H1 (cell line): ENCODE data around the gene DTWD2. TPM values are rescaled to one million over a fixed set of nuclear protein-coding genes. Genes with fewer than 3 reads are reported as not detected.

Experiments used
- CTCF ChIA-PET: fragments of 300-600 bp; sonication (Branson Sonifier 250); formaldehyde crosslinking; loops from one replicate; lab custom pipeline; 2021; ENCODE audit not compliant: partially characterized antibody; lab: Charles Lee
- POLR2A ChIA-PET: fragments of 300-600 bp; sonication (Branson Sonifier 250); formaldehyde crosslinking; loops from one replicate; lab custom pipeline; 2021; ENCODE audit warnings: inconsistent platforms; ENCODE audit not compliant: partially characterized antibody; lab: Charles Lee
- DNase-seq, 2 experiments: peaks; one replicate each; pipeline versions ENCODE4 v3.0.0 to v3.0.0-alpha.2; 2010 to 2022; ENCODE audit warnings: low spot score in 2 of 2, low read depth in 1 of 2, mixed read lengths in 1 of 2
- FAIRE-seq: peaks from 2 replicates; lab custom pipeline; 2011; peaks lifted over from hg19 to GRCh38; lab: Jason Lieb, UNC
- H2AFZ ChIP-seq: 2 replicates; pipeline ENCODE4 v1.8.1; 2012; ENCODE audit warnings: low read length, inconsistent platforms
- H2AK5ac ChIP-seq: 2 replicates; pipeline ENCODE4 v1.6.1; 2013; ENCODE audit warnings: low read depth, low read length
- H2BK120ac ChIP-seq: replicated peaks from 2 replicates; pipeline ENCODE3; 2013; ENCODE audit warnings: low read depth, low read length, inconsistent platforms
- H2BK12ac ChIP-seq: 2 replicates; pipeline ENCODE4 v1.6.1; 2013; ENCODE audit warnings: low read depth, low read length
- H2BK15ac ChIP-seq: 2 replicates; pipeline ENCODE4 v1.6.1; 2013; ENCODE audit warnings: low read length
- H2BK20ac ChIP-seq: 2 replicates; pipeline ENCODE4 v1.6.1; 2013; ENCODE audit warnings: low read length
- H2BK5ac ChIP-seq: 2 replicates; pipeline ENCODE4 v1.6.1; 2013; ENCODE audit warnings: low read depth, low read length
- H3K14ac ChIP-seq: 2 replicates; pipeline ENCODE4 v1.6.1; 2013; ENCODE audit warnings: inconsistent platforms; ENCODE audit not compliant: insufficient read length
- H3K18ac ChIP-seq: 2 replicates; pipeline ENCODE4 v1.6.1; 2013; ENCODE audit warnings: low read length; ENCODE audit errors: extremely low read depth
- H3K23ac ChIP-seq: 2 replicates; pipeline ENCODE4 v1.6.1; 2013; ENCODE audit warnings: inconsistent platforms; ENCODE audit not compliant: insufficient read length
- H3K23me2 ChIP-seq: 2 replicates; pipeline ENCODE4 v1.6.1; 2013; ENCODE audit warnings: low read depth, low read length
- H3K27ac ChIP-seq: 2 replicates; pipeline ENCODE4 v1.6.1; 2011; ENCODE audit warnings: low read depth, low read length, inconsistent platforms
- H3K27me3 ChIP-seq, 4 experiments: replicated peaks in 1 of 4; 1 replicate in 1 of 4; 2 replicates in 3 of 4; pipeline versions ENCODE4 v1.6.1 to v1.8.1; 2011 to 2013; ENCODE audit warnings: low read length in 3 of 4, mild to moderate bottlenecking in 3 of 4, inconsistent platforms in 2 of 4, mixed read lengths in 2 of 4, moderate library complexity in 1 of 4; ENCODE audit not compliant: control insufficient read depth in 3 of 4, insufficient read depth in 3 of 4; ENCODE audit errors: extremely low read depth in 1 of 4
- H3K36me3 ChIP-seq, 4 experiments: 2 replicates each; pipeline versions ENCODE4 v1.6.1 to v1.8.1; 2011 to 2013; ENCODE audit warnings: mild to moderate bottlenecking in 4 of 4, low read length in 3 of 4, moderate library complexity in 2 of 4, control low read depth in 1 of 4, inconsistent platforms in 1 of 4; ENCODE audit not compliant: insufficient read depth in 4 of 4, control insufficient read depth in 2 of 4
- H3K4ac ChIP-seq: replicated peaks from 2 replicates; pipeline ENCODE3; 2013; ENCODE audit warnings: low read length, low read depth, mixed read lengths, inconsistent platforms; ENCODE audit not compliant: insufficient read length
- H3K4me1 ChIP-seq, 4 experiments: replicated peaks in 1 of 4; 1 replicate in 1 of 4; 2 replicates in 3 of 4; pipeline versions ENCODE4 v1.6.1 to v1.8.1; 2011 to 2013; ENCODE audit warnings: low read length in 3 of 4, inconsistent platforms in 2 of 4, mixed read lengths in 1 of 4; ENCODE audit not compliant: insufficient read depth in 4 of 4, control insufficient read depth in 3 of 4
- H3K4me2 ChIP-seq, 2 experiments: 2 replicates each; pipeline versions ENCODE4 v1.6.1 to v1.8.1; 2011 to 2013; ENCODE audit warnings: low read depth in 2 of 2, low read length in 2 of 2, control low read depth in 1 of 2, inconsistent platforms in 1 of 2, mild to moderate bottlenecking in 1 of 2; ENCODE audit not compliant: insufficient read depth in 1 of 2
- H3K4me3 ChIP-seq, 4 experiments: fragments of 200-600, 300-600 bp in 1 of 4; sonication (generic), shearing (Covaris generic), sonication (Bioruptor Twin) in 1 of 4; 2 replicates each; pipeline versions ENCODE4 v1.5.1 to v1.8.1; 2011 to 2016; ENCODE audit warnings: low read length in 4 of 4, low read depth in 3 of 4, control low read depth in 2 of 4, inconsistent platforms in 2 of 4, mild to moderate bottlenecking in 2 of 4, mixed read lengths in 1 of 4, moderate library complexity in 1 of 4; ENCODE audit not compliant: insufficient read depth in 2 of 4; ENCODE audit errors: extremely low read depth in 1 of 4
- H3K56ac ChIP-seq: replicated peaks from 2 replicates; pipeline ENCODE3; 2013; ENCODE audit warnings: low read depth, mild to moderate bottlenecking, mixed read lengths, low read length, inconsistent platforms; ENCODE audit not compliant: insufficient read length
- H3K79me1 ChIP-seq: 2 replicates; pipeline ENCODE4 v1.6.1; 2013; ENCODE audit warnings: low read depth, low read length, control low read depth
- H3K79me2 ChIP-seq, 2 experiments: 2 replicates each; pipeline versions ENCODE4 v1.6.1 to v1.8.1; 2012 to 2013; ENCODE audit warnings: low read length in 2 of 2, mild to moderate bottlenecking in 2 of 2, inconsistent platforms in 1 of 2; ENCODE audit not compliant: insufficient read depth in 2 of 2, control insufficient read depth in 1 of 2
- H3K9ac ChIP-seq, 4 experiments: replicated peaks in 1 of 4; 1 replicate in 1 of 4; 2 replicates in 3 of 4; pipeline versions ENCODE4 v1.6.1 to v1.8.1; 2011 to 2013; ENCODE audit warnings: low read depth in 3 of 4, low read length in 3 of 4, control low read depth in 2 of 4, mild to moderate bottlenecking in 2 of 4, moderate library complexity in 2 of 4, inconsistent platforms in 1 of 4; ENCODE audit errors: extremely low read depth in 1 of 4
- H3K9me3 ChIP-seq, 2 experiments: 2 replicates each; pipeline versions ENCODE4 v1.6.1 to v1.8.1; 2012 to 2013; ENCODE audit warnings: mild to moderate bottlenecking in 2 of 2, moderate library complexity in 2 of 2, control low read depth in 1 of 2, inconsistent platforms in 1 of 2, low read depth in 1 of 2, low read length in 1 of 2, mixed read lengths in 1 of 2; ENCODE audit not compliant: insufficient read depth in 2 of 2
- H4K20me1 ChIP-seq, 2 experiments: replicated peaks in 1 of 2; 2 replicates each; pipeline versions ENCODE3 to v1.8.1; 2011 to 2013; ENCODE audit warnings: inconsistent platforms in 2 of 2, low read length in 2 of 2, mild to moderate bottlenecking in 1 of 2; ENCODE audit not compliant: insufficient read depth in 2 of 2, control insufficient read depth in 1 of 2
- H4K5ac ChIP-seq: 2 replicates; pipeline ENCODE4 v1.6.1; 2013; ENCODE audit warnings: low read length, low read depth, mixed read lengths, inconsistent platforms; ENCODE audit not compliant: insufficient read length
- H4K8ac ChIP-seq: 2 replicates; pipeline ENCODE4 v1.8.0; 2013; ENCODE audit warnings: mild to moderate bottlenecking, moderate library complexity, low read length, inconsistent platforms; ENCODE audit not compliant: insufficient read depth; ENCODE audit errors: extremely low read depth
- H4K91ac ChIP-seq: replicated peaks from 2 replicates; pipeline ENCODE3; 2013; ENCODE audit warnings: low read length, mixed read lengths, inconsistent platforms; ENCODE audit not compliant: insufficient read length
- CTCF ChIP-seq, 3 experiments: IDR thresholded peaks; 1 replicate in 2 of 3; 2 replicates in 1 of 3; pipeline versions ENCODE4 v1.5.1 to v1.6.1; 2011; ENCODE audit warnings: low read length in 3 of 3, mild to moderate bottlenecking in 3 of 3, inconsistent platforms in 2 of 3, low read depth in 1 of 3, moderate library complexity in 1 of 3; ENCODE audit not compliant: insufficient read depth in 1 of 3; ENCODE audit errors: control extremely low read depth in 1 of 3
- RAD21 ChIP-seq, 2 experiments: IDR thresholded peaks in 1 of 2; conservative IDR thresholded peaks in 1 of 2; 2 replicates each; pipeline ENCODE4 v1.6.1; 2011; ENCODE audit warnings: low read depth in 2 of 2, low read length in 2 of 2, improper control_type of control experiment in 1 of 2, inconsistent platforms in 1 of 2, mild to moderate bottlenecking in 1 of 2, moderate library complexity in 1 of 2
- SIX5 ChIP-seq: IDR thresholded peaks from 2 replicates; pipeline ENCODE4 v1.6.1; 2011; ENCODE audit warnings: mild to moderate bottlenecking, low read depth, low read length
- TBP ChIP-seq: IDR thresholded peaks from 2 replicates; pipeline ENCODE4 v1.6.1; 2011; ENCODE audit warnings: low read depth, low read length, improper control_type of control experiment
- ZNF274 ChIP-seq: IDR thresholded peaks from 2 replicates; pipeline ENCODE4 v1.7.0; 2012; ENCODE audit warnings: low read length, borderline replicate concordance; ENCODE audit errors: extremely low read depth
- WGBS, 2 experiments: shearing (Covaris generic) in 1 of 2; methylation state at CpG; one replicate each; pipeline versions ENCODE4 v1.1.6 to v1.1.7; 2013 to 2015; ENCODE audit warnings: low lambda C conversion rate in 2 of 2, mixed read lengths in 2 of 2, inconsistent platforms in 1 of 2, low coverage in 1 of 2, missing lambda C conversion rate in 1 of 2; ENCODE audit not compliant: insufficient replicate concordance in 2 of 2, insufficient coverage in 1 of 2, insufficient read length in 1 of 2; ENCODE audit errors: extremely low coverage in 1 of 2, missing lambda C conversion rate in 1 of 2; 5-methylcytosine and 5-hydroxymethylcytosine counted together
- polyA plus RNA-seq, 7 experiments: library from polyadenylated mRNA; depleted of rRNA in 3 of 7; stranded (reverse) in 5 of 7; unstranded in 2 of 7; fragments of >200 nt in 5 of 7; fragments of 200-250 nt in 2 of 7; gene quantifications; 1 replicate in 5 of 7; 2 replicates in 1 of 7; 4 replicates in 1 of 7; pipeline versions ENCODE4 v1.2.1 to v1.2.3, GENCODE V29; 2011 to 2013; ENCODE audit warnings: missing spikeins in 2 of 7, mixed read lengths in 2 of 7
- total RNA-seq: library from RNA; stranded (reverse); fragmentation: NEBNext Ultra II Directional; extraction: Animal tissue kit (Norgen Biotek cat#: 25700); gene quantifications from 2 replicates; pipeline ENCODE4 v1.2.1, GENCODE V29; 2021

DTWD2 gene
- total and polyA plus RNA-seq, 2 of the 8 experiments (the other 6 are each of a cell fraction or from before 2014, with no cell fraction given): 4.3 to 17.1 TPM

GRCh38 chr5:119022017-119022745 is 33.8 kb upstream of the DTWD2 start:
- Histone ChIP-seq H3K23ac (no peak overlapping the region), H3K56ac (no peak overlapping the region), H3K36me3 (no peaks in the 10 kb centered on the region), H4K8ac (no peak overlapping the region), H2BK15ac (no peak overlapping the region), H3K23me2 (no peaks in the 10 kb centered on the region), H2BK20ac (no peak overlapping the region), H3K27me3 (no peaks in the 10 kb centered on the region), H2BK12ac (no peak overlapping the region), H3K9ac (no peak overlapping the region), H3K9me3 (no peaks in the 10 kb centered on the region), H3K14ac (no peak overlapping the region), H2AK5ac (no peak overlapping the region), H3K4ac (no peak overlapping the region), H4K20me1 (no peaks in the 10 kb centered on the region), H3K4me3 (no peak overlapping the region), H3K4me2 (no peak overlapping the region), H3K79me1 (no peaks in the 10 kb centered on the region)
- WGBS, 2 experiments: 71% methylated on average over 5 of the region's 5 CpGs; no CpG with 5 or more reads in 1 of the 2 experiments
- peak; percentile 71 for FAIRE-seq
- POLR2A ChIA-PET: interaction anchor here (1.3 to 1.7 kb wide), 2 partner anchors 116 to 380 kb away, joined by 3 read pairs; no protein-coding TSS in a partner anchor
- TF ChIP-seq ZNF274 (no peak), RAD21 (IDR thresholded peaks at IDR 0.05 in 1 of 2, conservative IDR thresholded peaks at IDR 0.05 in 1 of 2; ENCODE audit: low read depth in 2 of 2, low read length in 2 of 2) (peak; percentile 85 to 86), TBP (no peak), SIX5 (no peak), CTCF (IDR thresholded peaks at IDR 0.05; ENCODE audit: control extremely low read depth in 1 of 3, insufficient read depth in 1 of 3, low read depth in 1 of 3, low read length in 3 of 3) (peak in 2 of 3 experiments; percentile 46 to 49; a peak in 2 of 4 replicates)
- TF ChIP-seq, all 59 proteins: peak for 2
- Histone ChIP-seq H3K18ac (no peak overlapping the region), H2BK5ac (no peak overlapping the region), H2AFZ (0 out of 2 replicates have a peak overlapping the region, but pooled peaks have one; percentile 48), H4K5ac (no peak overlapping the region), H4K91ac (no peak overlapping the region), H3K27ac (no peak overlapping the region), H3K4me1 (no peaks in the 10 kb centered on the region), H3K79me2 (no peaks in the 10 kb centered on the region), H2BK120ac (no peak overlapping the region)
- no peak for DNase-seq
- CTCF ChIA-PET: interaction anchor here (0.6 to 5.4 kb wide), 21 partner anchors 9 to 412 kb away, joined by 3 to 46 read pairs (median 4); partner anchors contain the start of gene DTWD2
